Activated naive CD8-positive, alpha-beta T cell treated with anti-CD3 and anti-CD28 coated beads, Interleukin-2, amount 50 U/mL, for 24 hours (primary cell): Measurements from ENCODE around the gene ANKRD50.

Source experiments
- ATAC-seq: fragments of 150-1000 bp; cut with Tn5 transposase; one replicate; pipeline ENCODE4 v1.10.0; 2021
- DNase-seq: peaks from one replicate; pipeline ENCODE4 v3.0.0; 2021
- H3K27ac Mint-ChIP-seq: one replicate; pipeline ENCODE4 v1.8.0; 2021; ENCODE audit warnings: mild to moderate bottlenecking, mixed read lengths
- H3K27me3 Mint-ChIP-seq: one replicate; pipeline ENCODE4 v1.8.0; 2021; ENCODE audit warnings: mixed read lengths
- H3K36me3 Mint-ChIP-seq: one replicate; pipeline ENCODE4 v1.8.0; 2021; ENCODE audit warnings: low read depth, mixed read lengths
- H3K4me1 Mint-ChIP-seq: one replicate; pipeline ENCODE4 v1.8.0; 2021; ENCODE audit warnings: mixed read lengths
- H3K4me3 Mint-ChIP-seq: one replicate; pipeline ENCODE4 v1.8.0; 2021; ENCODE audit warnings: mild to moderate bottlenecking, moderate library complexity, mixed read lengths
- H3K9me3 Mint-ChIP-seq: one replicate; pipeline ENCODE4 v1.8.0; 2021; ENCODE audit warnings: mixed read lengths

Gene ANKRD50

DNA sequence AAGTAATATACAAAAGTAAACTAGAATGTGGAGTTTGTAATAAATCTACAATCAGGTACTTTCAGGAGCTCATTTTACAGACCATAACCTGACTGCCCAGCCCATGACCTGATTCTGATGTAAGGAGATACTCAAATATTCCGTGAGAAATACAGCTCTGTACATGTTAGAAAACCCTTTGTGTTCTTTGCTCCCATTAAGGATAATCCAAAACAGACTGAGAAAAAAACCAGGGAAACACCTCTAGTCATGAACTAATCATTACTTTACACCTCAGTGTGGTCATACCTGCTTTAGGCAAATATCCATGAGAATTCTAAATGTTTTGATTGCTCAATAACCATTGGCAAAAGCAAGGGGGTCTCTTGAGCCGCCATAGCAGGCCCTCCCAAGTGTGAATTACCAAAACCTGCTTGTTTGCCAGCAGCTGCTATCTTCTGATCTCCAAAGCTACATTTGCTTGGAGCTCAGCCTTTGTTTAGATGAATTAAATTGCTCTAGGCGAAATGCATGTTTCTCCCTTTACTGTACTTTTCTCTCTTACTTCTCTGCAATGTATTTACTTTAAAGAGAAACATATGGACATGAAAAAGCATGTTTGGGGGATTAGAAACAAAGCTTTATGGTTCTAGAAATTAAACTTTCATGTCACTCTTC is 79.1 kb downstream of the ANKRD50 start:
- DNase-seq (no peak), ATAC-seq (no peak)
- no peaks in the 10 kb centered on the region for H3K27me3 Mint-ChIP-seq
- peaks cover 3% of the 10 kb centered on the region for H3K4me1 Mint-ChIP-seq
- H3K4me3 Mint-ChIP-seq = no peak overlapping the region
- H3K36me3 Mint-ChIP-seq = no peaks in the 10 kb centered on the region
- no peak overlapping the region for H3K27ac Mint-ChIP-seq
- H3K9me3 Mint-ChIP-seq = no peaks in the 10 kb centered on the region

DNA sequence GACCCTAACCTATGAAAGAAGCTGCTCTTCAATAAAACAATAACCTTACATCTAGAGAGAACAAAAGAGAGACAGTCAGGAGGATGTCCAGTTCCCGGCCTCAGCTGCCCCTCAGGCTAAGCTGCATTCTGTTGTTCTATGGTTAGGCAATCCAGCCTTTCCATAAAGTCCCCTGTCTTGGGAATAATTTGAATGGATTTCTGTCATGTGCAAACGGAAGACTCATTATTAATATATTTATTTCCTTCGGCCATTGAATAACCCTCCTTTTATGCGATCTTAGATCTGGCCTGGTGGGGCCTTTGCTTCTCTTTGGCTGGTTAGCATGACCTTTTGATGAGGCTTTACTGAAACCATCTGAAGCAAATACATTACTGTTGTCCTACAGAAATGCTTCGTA is 80.1 kb downstream of the ANKRD50 start:
- H3K9me3 Mint-ChIP-seq = no peaks in the 10 kb centered on the region
- no peak overlapping the region for H3K4me3 Mint-ChIP-seq
- no peak overlapping the region for H3K27ac Mint-ChIP-seq
- ATAC-seq (no peak), DNase-seq (no peak)
- peaks cover 3% of the 10 kb centered on the region for H3K4me1 Mint-ChIP-seq
- H3K36me3 Mint-ChIP-seq = no peaks in the 10 kb centered on the region
- no peaks in the 10 kb centered on the region for H3K27me3 Mint-ChIP-seq

- Mint-ChIP-seq H3K4me3 (no peak overlapping the region), H3K27me3 (no peaks in the 10 kb centered on the region), H3K9me3 (no peaks in the 10 kb centered on the region), H3K36me3 (no peaks in the 10 kb centered on the region), H3K27ac (no peak overlapping the region), H3K4me1 (peaks cover 3% of the 10 kb centered on the region)
- ATAC-seq (peak; percentile 63), DNase-seq (no peak)
Observed at GRCh38 chr4:124631760-124632159, 80.8 kb downstream of the ANKRD50 start.

- H3K4me3 Mint-ChIP-seq = no peak overlapping the region
- no peaks in the 10 kb centered on the region for H3K27me3 Mint-ChIP-seq
- H3K9me3 Mint-ChIP-seq = no peaks in the 10 kb centered on the region
- no peaks in the 10 kb centered on the region for H3K36me3 Mint-ChIP-seq
- DNase-seq (no peak), ATAC-seq (no peak)
- H3K27ac Mint-ChIP-seq = no peak overlapping the region
- H3K4me1 Mint-ChIP-seq = peaks cover 3% of the 10 kb centered on the region
Observed at GRCh38 chr4:124629681-124630080, 82.9 kb downstream of the ANKRD50 start.
